HG02840 (cell line): ENCODE measurements around the gene BMP10.
A peak's percentile ranks its signal among the peaks of the same experiment; 100 is the strongest.

Experiments
- ATAC-seq: cut with Tn5 transposase; IDR thresholded peaks from one replicate; pipeline ENCODE4 v1.9.1; 2021; ENCODE audit warnings: mild to moderate bottlenecking, moderate library complexity, moderate number of reproducible peaks; ENCODE audit not compliant: unreplicated experiment, low FRiP score

The BMP10 gene, protein sequence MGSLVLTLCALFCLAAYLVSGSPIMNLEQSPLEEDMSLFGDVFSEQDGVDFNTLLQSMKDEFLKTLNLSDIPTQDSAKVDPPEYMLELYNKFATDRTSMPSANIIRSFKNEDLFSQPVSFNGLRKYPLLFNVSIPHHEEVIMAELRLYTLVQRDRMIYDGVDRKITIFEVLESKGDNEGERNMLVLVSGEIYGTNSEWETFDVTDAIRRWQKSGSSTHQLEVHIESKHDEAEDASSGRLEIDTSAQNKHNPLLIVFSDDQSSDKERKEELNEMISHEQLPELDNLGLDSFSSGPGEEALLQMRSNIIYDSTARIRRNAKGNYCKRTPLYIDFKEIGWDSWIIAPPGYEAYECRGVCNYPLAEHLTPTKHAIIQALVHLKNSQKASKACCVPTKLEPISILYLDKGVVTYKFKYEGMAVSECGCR

DNA sequence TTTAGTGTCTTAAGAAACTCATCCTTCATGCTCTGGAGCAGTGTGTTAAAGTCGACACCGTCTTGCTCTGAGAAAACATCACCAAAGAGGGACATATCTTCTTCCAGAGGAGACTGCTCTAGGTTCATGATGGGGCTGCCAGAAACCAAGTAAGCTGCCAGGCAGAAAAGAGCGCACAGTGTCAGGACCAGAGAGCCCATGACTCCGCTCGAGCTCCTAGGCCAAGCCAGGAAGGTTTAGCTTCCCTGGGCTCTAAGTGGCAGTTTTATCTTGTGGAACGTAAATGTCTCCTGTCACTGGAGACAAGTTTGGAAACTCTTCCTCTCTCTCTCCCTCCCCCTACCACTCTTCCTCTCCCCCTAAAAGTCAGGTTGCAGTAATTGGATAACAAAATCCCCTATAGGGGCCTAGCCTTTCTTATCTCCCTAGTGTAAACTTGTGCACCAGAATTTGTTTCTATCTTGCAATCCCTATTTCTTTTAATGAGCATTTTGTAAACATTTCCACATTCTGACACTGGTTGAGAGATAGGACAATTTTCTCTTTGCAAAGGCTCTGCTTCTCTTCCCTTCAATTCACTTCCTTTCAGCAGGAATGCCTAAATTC, at the start of gene BMP10:
Gene BMP10 (minus strand): TSS at position 239 of the 606 bp plus-strand sequence. CDS start 39 bp downstream, at position 200.
- ATAC-seq, result no peak

DNA sequence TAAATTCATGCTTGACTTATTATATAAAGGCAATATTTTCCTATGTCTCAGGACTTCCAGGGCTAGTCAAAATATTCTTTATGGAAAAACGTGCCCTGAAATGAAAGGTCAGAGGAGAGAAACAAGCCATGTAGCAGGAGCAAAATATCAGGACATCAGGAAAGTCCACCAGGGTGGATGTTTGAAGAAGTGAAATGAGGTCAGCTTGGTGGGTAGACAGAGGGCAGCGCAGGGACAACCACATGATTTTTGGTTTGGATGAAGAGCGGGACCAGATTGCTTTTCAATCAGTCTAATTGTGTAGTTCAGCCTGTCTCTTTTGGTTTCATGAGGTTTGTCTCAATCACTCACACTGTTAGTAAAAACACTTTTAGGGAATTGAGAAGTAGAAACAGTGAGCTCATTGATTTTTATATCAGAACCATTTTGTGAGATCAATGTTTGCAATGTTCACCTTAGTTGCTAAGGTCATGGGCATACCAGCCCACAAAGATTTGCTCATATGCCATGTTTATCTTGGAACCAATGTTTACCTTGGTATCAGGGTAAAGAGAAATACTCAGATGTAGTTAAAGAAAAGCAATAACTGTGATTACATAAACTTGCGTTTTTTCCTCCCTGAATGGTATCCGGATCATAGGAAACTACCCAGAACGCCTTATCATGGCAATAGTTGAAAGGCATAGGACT, 49.4 kb upstream of the BMP10 start:
- ATAC-seq, result no peak

DNA sequence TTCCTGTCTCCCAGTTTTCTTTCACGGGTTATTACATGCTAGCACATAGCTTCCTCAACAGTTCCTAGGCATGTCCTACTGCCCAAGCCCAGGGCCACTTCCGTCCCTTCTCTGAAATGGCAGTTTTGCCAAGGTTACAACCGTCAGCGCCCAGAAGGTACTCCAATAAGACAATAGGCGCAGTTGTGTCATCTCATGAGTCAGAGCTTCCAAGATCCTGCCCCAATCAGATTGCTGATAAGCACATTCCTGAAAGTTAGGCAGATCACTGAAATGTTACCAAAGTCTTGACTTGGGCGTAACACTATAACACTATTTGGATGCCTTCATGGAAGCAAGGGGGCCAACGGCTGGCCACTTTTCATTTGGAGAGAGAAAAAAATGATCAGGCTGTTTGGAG, 47.3 kb upstream of the BMP10 start:
- no peak for ATAC-seq

DNA sequence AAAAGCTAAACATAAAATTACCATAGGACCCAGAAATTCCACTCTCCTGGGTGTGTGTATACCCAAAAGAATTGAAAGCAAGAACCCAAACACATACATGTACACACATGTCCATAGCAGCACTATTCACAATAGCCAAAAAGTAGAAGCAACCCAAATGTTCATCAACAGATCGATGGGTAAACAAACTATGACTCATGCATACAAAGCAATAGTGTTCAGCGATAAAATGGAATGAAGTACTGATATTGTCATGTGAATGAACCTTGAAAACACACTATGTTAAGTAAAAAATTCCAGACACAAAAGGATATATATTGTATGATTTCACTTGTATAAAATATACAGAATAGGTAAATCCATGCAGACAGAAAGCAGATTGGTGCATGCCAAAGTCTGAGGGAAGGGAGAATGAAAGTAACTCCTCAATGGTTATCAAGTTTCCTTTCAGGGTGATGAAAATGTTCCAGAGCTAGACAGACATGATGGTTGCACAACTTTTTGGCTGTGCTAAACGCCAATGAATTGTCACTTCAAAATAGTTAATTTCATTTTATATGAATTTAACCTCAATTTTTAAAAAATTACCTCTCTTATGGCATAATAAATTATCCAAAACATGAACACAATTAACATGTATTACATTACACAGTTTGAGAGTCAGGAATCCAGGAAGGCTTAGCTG, 46.0 kb upstream of the BMP10 start:
- ATAC-seq, result no peak

DNA sequence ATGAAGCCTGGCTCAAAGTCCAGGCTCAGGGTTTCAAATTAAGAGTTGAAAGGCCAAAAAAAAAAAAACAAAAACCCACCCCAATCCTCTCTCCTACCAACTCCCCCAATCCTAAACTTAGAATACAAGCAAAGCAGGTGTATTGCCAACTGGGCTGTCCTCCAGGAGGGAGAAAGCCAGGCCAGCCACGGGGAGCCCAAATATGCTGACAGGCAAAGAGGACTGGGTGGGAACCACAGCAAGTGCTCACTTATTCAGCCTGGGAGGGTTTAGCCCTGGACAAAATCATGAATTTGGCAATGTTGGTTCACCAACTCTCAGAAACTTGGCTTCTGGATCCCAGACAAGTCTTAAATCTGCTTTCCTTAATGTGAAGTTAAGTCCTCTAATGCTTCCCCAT, 45.0 kb upstream of the BMP10 start:
- no peak for ATAC-seq

DNA sequence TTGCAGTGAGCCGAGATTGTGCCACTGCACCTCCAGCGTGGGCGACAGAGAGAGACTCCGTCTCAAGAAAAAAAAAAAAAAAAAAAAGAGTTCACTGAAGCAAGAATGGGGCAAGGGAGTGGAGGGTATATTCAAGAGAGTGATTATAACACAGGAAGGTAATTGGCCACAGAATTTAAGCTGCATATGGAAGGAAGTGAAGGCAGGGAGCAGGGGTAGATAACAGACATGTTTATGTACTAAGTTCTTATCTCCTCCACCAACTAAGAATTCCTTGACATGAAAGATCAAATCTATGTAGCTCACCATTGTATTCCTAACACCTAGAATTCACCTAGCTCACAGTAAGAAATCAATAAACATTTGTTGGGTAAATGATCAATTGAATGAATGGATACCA, 44.2 kb upstream of the BMP10 start:
- ATAC-seq, result no peak

DNA sequence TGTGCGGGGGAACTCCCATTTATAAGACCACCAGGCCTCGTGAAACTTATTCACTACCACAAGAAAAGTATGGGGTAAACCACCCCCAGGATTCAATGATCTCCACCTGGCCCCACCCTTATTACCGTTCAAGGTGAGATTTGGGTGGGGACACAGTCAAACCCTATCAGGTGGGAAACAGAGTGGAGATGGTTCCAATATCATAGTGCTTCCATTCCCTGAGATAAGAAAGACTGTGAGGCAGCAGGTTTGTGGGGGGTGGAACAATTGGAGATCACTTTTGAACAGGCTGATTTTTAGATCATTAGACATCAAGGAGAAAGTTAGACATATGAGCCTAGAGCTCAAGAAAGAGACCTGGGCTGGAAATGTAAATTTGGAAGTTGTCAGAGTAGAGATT, 42.2 kb upstream of the BMP10 start:
- ATAC-seq, result no peak

DNA sequence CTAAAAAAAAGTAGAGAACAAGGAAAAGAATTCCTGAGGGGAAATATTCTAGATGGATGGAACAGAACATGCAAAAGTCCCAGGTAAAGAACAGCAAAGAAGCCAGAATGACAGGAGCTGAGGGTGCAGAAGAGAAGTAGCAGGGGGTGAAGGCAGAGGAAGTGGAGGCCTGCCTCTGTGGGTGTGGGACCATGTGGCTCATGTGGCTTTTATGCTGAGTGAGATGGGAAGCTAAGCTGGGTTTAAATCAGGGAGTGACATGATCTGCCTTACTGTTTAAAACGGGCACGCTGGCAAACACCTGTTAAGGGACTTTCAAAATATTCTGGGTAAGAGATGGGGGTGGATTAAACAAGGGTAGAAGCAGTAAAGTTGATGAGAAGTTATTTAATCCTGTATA, 41.5 kb upstream of the BMP10 start:
- no peak for ATAC-seq

DNA sequence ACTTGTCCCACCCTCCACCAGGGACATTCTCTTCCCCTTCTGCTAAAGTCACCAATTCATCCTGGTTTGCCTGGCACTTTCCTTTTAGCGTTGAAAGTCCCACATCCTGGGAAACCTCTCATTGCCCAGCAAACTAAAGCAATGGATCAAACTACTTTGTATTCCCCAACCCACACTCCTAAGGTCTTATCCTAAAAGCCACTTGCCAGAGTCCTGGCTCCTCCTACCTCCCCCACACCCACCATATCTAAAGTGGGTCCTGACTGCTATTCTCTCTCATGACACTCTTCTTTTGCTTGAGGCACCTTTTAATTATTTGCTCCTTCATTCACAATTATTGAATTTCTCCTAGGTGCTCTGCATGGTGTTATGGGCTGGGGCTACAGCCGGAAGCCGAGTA, 40.9 kb upstream of the BMP10 start:
- ATAC-seq, result no peak

DNA sequence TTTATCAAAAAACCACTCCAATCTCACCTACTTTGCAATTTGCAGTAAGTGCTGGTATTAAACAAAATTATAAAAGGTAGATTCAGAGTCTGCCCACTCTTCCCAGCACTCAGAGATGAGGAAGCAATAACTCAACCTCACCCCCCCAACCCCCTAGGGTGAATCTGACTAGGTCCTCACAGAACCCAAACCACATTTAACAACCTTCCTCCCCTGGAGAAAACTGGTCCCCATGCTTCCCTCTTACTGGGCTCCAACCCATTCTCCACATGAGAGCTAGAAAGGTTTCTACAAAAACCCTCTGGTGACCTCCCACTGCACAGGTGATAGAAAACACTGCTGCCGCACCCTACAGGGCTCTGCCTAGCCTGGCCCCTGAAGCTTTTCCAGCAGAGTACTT, 40.5 kb upstream of the BMP10 start:
- ATAC-seq, result no peak

DNA sequence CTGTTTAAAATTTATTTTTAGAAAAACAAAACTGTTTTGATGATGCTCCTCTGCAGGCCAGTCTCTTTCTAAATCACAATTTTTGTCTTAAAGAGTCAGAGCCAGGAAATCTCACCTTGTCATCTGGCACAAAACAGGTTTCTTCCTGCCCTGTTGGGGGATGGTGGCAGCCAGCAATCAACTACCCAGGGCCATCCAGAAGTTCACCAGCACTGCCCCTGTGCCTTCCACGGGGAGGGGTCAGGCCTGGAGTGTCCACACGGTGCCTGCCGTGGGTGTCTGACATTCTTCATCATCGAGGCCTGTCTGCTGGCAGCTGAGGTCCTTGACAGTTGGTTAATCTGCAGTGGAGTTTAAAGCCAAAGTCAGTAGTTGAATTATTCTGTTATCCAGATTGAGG, 40.0 kb upstream of the BMP10 start:
- ATAC-seq, result no peak

DNA sequence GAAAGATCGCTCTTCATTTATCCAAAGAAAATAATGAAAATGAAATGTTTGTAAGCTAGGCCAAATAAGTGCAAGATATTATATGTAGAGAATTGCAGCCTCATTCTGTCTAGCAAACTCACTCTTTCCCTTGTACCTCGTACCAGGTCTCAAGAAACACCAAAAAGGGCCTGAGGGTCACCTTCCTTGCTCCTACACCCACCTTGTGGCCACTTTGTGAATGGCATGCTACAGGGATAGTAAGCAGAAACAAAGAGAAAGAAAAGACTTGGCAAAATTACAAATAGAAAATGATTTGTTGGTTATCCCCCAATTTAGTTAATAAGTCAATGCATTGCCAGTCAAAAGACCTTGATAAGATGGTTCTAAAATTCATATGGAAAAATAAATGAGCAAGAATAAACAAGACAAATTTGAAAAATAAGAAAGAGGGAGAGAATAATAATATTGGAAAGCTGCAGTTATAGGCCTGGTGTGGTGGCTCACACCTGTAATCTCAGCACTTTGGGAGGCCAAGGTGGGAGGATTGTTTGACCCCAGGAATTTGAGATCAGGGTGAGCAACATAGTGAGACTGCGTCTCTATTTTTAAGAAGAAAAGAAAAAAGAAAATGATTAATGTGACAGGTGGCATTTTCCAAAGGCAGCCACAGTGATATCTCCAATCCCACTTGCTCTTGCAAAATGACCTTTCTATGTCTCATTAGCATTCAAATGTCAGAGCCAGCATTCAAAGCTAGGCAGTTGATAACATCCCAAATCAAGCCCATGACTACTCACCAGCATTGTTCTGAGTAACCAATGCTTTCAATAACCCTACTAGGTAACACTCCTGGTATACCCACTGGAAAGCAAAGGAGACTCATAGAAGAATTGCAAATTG, 38.8 kb upstream of the BMP10 start:
- ATAC-seq, result no peak

DNA sequence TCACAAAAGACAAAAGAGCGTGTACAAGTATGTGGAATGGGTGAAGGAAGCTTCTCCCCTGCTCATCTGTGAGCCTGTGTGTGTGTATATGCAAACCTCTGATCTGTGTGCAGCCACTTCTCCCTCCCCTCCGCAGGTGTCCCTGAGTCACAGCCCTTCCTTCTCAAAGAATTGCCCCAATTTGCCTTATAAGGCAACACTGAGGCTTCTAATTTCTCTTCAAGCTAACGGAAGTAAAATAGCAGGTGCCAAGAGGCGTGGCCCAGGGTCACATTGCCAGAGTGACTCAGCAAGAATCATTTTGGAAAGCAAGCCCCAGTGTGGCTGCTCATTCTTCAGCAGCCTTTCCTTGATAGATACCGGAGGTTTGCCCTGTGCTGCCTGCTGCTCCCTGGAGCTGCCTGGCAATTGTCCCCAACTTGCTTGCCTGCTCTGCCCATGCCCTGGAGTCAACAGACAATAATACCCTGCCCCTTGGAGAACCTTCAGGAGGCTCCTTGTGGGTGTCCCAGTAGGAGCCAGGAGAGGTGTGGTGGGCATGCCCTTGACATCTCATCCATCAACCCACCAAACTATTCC, 37.3 kb upstream of the BMP10 start:
- ATAC-seq, result peak; percentile 93

DNA sequence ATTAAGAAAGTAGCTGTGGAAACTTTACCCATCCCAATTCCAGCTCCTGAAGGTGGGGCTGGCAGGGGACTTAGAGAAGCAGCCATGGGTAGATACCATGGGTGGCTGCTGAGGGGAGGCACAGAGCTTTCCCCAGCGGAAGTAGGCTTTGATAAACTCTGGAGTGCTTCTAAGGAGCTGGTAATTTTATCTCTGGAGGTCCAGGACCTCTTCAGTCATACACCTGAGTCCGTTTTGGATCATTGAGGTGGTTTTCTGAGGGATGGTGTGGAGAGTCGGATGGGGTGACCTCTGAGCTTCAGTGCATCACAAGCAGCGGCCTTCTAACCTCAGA, 36.7 kb upstream of the BMP10 start:
- ATAC-seq, result peak; percentile 25

DNA sequence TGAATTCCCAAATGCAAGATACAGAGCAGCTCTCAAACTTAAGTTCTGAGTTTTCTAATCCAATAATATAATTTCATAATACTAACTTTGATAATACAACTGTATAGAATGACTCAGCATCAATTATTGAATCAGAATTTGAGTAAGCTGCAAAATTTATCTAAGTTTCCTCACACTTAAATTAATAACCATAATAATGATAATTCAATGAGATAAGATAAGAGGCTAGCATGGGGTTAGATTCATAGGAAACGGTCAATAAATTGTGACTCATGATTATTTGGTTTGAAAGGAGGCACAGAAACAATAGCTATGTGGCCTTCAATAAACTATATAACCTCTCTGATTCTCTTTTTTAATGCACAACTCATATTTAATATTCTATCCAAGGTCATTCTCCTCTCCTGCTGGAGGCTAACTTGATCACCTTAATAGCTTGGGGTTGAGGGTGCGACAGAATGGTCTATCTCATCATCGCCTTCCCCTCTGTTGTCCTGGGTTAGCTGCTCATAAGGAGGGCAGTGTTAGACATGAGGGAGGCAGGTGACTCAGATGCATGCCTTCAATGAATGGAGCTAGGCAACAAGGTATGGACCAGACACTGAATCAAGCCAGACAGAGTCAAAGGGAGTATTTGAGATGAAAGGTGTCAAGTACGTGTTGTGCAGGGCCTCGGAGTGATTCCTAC, 36.2 kb upstream of the BMP10 start:
- ATAC-seq, result no peak

DNA sequence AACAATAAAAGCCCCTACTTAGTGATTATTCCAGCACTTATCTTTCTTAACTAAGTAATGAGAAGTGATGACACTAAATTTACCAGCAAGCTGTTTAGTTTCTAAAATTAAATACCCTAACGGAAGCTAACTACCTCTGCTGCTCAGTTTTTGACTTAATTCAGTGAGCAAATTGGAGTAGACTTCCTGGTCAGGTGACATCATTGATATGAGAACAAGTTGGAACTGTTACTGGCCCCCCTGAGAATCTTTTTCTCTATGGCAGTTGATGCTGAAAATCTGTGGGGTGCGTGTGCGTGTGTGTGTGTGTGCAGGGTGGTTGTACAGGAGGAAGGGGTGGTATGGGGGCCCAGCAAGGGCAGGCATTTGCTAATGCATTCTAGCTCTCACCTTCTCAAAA, 35.5 kb upstream of the BMP10 start:
- ATAC-seq, result no peak

DNA sequence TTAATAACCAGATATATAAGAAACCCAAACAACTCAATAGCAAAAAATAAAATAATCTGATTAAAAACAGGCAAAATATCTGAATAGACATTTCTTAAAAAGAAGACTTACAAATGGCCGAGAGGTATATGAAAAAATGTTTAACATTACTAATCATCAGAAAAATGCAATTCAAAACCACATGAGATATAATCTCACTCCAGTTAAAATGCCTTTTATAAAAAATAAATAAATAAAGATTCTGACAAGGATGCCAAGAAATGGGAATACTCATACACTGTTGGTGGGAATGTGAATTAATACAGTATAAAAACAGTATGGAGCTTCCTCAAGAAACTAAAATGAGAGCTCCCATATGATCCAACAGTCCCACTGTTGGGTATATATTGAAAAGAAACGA, 33.9 kb upstream of the BMP10 start:
- no peak for ATAC-seq

DNA sequence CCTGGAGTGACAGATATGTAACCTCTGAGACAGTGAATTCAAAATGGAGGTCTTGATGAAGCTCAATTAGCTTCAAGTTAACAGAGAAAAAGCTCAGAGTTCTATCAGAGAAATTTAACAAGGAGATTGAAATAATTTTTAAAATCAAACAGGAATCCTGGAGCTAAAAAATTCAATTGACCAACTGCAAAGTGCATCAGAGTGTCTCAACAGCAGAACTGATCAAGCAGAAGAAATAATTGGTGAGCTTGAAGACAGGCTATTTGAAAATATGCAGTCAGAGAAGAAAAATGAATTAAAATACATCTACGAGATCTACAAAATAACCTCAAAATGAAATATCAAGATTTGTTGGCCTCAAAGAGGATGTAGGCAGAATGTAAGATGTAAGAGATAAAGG, 30.4 kb upstream of the BMP10 start:
- ATAC-seq, result no peak

DNA sequence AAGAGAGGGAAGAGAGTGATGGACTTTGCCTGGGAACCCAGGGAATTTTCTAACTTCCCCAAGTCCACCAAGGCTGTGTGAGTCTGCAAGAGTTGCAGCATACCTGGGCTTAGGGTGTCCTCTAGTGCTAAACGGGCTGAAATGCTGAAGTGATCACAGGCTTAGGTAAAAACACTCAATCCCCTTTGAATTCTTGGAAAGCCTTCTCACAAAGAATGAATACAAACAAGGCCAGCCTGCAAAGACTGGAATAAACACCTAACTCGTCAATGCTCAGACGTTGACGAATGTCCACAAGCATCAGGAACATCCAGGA, 30.0 kb upstream of the BMP10 start:
- ATAC-seq, result no peak
